Muscle layer of colon (tissue), 2 donors: ENCODE results near the gene MYOZ1.

Experiments
- H3K27ac ChIP-seq: one replicate; pipeline ENCODE4 v1.7.0; 2013; ENCODE audit warnings: low read depth, mild to moderate bottlenecking, low read length, moderate library complexity
- H3K27me3 ChIP-seq, 2 donors: one replicate each; pipeline ENCODE4 v1.7.0; 2013; ENCODE audit warnings: low read length in 2 of 2, mild to moderate bottlenecking in 2 of 2; ENCODE audit not compliant: insufficient read depth in 2 of 2, control insufficient read depth in 1 of 2
- H3K36me3 ChIP-seq: one replicate; pipeline ENCODE4 v1.7.0; 2013; ENCODE audit warnings: mild to moderate bottlenecking, low read length; ENCODE audit not compliant: insufficient read depth
- H3K4me1 ChIP-seq: one replicate; pipeline ENCODE4 v1.7.0; 2013; ENCODE audit warnings: mild to moderate bottlenecking, low read length; ENCODE audit not compliant: insufficient read depth
- H3K4me3 ChIP-seq, 2 donors: one replicate each; pipeline ENCODE4 v1.7.0; 2013; ENCODE audit warnings: low read length in 2 of 2, low read depth in 1 of 2, mild to moderate bottlenecking in 1 of 2, moderate library complexity in 1 of 2
- H3K9ac ChIP-seq: one replicate; pipeline ENCODE4 v1.7.0; 2013; ENCODE audit warnings: low read length
- H3K9me3 ChIP-seq: one replicate; pipeline ENCODE4 v1.7.0; 2013; ENCODE audit warnings: mild to moderate bottlenecking, low read length
- donor health status: abdominal sarcoma.
- donor health status: Adenocarcinoma of cecum.

The MYOZ1 gene

DNA sequence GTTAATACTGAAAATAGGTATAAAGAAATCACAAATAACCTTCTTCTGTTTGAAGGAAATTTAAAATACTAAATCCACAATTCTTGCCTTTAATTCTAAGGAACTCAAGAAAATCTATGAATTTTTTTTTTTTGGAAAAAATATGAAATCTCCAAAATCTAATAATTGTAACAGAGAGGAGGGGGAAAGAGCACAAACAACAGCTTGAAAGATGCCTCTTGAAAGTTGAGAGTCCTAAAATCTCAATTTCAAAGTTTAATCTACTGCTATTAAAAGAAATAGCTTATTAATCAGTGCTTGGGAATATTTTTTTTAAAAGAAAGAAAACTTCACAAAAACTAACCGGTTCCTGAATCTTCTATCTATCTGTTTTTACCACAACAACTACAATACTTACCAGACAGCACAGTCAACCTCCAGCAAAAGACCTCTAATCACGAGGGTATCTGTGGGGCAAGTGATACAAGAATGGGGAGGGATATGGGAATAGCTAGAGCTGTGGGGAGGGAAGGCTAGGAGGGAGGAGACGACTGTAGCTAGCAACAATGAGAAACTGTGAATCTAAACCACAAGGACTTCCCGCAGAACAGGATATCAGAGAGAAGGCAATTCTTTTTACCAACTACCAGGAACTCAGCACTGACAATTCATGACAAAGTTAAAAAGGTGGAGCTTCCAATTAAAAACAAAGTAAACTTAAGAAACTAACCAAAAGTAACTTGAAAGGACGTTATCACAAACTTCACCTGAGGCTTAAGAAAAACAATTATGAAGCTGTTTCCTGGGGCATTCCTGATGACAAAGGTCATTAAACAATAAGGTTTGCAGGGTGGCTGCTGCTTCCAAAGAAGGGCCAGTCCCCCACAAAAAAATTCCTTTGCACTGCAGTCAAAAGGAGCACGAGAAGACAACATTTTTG lies 50.1 kb downstream of the MYOZ1 start, which contains the start of gene USP54:
Gene USP54 (minus strand): TSS at position 462 of the 919 bp plus-strand sequence. CDS start 15,684 bp downstream, outside the sequence.
- Histone ChIP-seq H3K9me3 (no peaks in the 10 kb centered on the region), H3K4me1 (peaks cover 21% of the 10 kb centered on the region), H3K27ac (peak within 1 kb of the TSS; percentile 54), H3K9ac (no peak within 1 kb of the TSS), H3K36me3 (no peaks in the 10 kb centered on the region), H3K4me3 (peak within 1 kb of the TSS in 1 of 2 donors; percentile 12), H3K27me3 (no peaks in the 10 kb centered on the region)

- H3K4me1 ChIP-seq = peaks cover 23% of the 10 kb centered on the region
These were observed 51.6 kb downstream of the MYOZ1 start for GRCh38 chr10:73589563-73590126.

GRCh38 chr10:73588656-73589055 lies 52.6 kb downstream of the MYOZ1 start:
- Histone ChIP-seq H3K36me3 (no peaks in the 10 kb centered on the region), H3K27me3 (no peaks in the 10 kb centered on the region), H3K9me3 (no peaks in the 10 kb centered on the region), H3K9ac (no peak overlapping the region), H3K4me1 (peaks cover 23% of the 10 kb centered on the region), H3K27ac (peak overlapping the region; percentile 26), H3K4me3 (no peak overlapping the region)

More at GRCh38 chr10:73589563-73590126, 51.6 kb downstream of the MYOZ1 start:
- Histone ChIP-seq H3K9me3 (no peaks in the 10 kb centered on the region), H3K9ac (no peak overlapping the region), H3K27me3 (no peaks in the 10 kb centered on the region), H3K36me3 (no peaks in the 10 kb centered on the region), H3K27ac (no peak overlapping the region), H3K4me3 (no peak overlapping the region)

DNA sequence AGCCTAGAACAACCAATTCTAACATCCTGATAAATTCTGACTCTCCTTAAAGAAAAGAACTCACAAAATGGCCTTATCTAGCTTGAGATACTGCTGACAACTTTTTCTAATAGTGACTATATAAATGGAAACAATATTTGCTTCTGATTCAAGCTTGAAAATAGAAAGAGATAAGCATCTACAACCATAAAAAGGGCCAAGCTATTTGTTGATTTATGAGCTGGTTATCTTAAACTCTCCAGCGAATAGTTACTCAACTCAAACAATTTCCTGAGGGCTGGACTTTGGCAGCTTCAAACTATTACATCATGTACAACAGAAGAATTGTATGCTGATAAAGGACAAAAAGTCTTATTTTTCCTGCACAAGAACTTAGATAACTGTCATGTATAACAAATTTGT lies 54.7 kb downstream of the MYOZ1 start:
- Histone ChIP-seq H3K9me3 (no peaks in the 10 kb centered on the region), H3K9ac (no peak overlapping the region), H3K36me3 (no peaks in the 10 kb centered on the region), H3K4me3 (no peak overlapping the region), H3K4me1 (peaks cover 24% of the 10 kb centered on the region), H3K27me3 (no peaks in the 10 kb centered on the region), H3K27ac (peak overlapping the region; percentile 28)

GRCh38 chr10:73585327-73585726 lies 55.9 kb downstream of the MYOZ1 start:
- no peaks in the 10 kb centered on the region for H3K9me3 ChIP-seq
- no peak overlapping the region for H3K9ac ChIP-seq
- H3K4me1 ChIP-seq = peaks cover 22% of the 10 kb centered on the region
- no peaks in the 10 kb centered on the region for H3K36me3 ChIP-seq
- no peak overlapping the region for H3K27ac ChIP-seq
- H3K27me3 ChIP-seq = no peaks in the 10 kb centered on the region
- H3K4me3 ChIP-seq = no peak overlapping the region

- Histone ChIP-seq H3K27ac (no peak overlapping the region), H3K9me3 (no peaks in the 10 kb centered on the region), H3K4me3 (no peak overlapping the region), H3K4me1 (peaks cover 22% of the 10 kb centered on the region), H3K9ac (no peak overlapping the region), H3K27me3 (no peaks in the 10 kb centered on the region), H3K36me3 (no peaks in the 10 kb centered on the region)
These were observed 56.5 kb downstream of the MYOZ1 start for GRCh38 chr10:73584737-73585136.

GRCh38 chr10:73581918-73582317 lies 59.4 kb downstream of the MYOZ1 start:
- no peak overlapping the region for H3K27ac ChIP-seq
- H3K9me3 ChIP-seq = no peaks in the 10 kb centered on the region
- peak overlapping the region; percentile 40 for H3K9ac ChIP-seq
- no peaks in the 10 kb centered on the region for H3K27me3 ChIP-seq
- no peak overlapping the region for H3K4me3 ChIP-seq
- no peaks in the 10 kb centered on the region for H3K36me3 ChIP-seq
- H3K4me1 ChIP-seq = peaks cover 31% of the 10 kb centered on the region
